ENCODE results near the gene MAP6. TPM values are rescaled to one million over a fixed set of nuclear protein-coding genes. Genes with fewer than 3 reads are reported as not detected.

Gene MAP6
- total RNA-seq, 1 donor from 2014 or later: 26.4 TPM

DNA sequence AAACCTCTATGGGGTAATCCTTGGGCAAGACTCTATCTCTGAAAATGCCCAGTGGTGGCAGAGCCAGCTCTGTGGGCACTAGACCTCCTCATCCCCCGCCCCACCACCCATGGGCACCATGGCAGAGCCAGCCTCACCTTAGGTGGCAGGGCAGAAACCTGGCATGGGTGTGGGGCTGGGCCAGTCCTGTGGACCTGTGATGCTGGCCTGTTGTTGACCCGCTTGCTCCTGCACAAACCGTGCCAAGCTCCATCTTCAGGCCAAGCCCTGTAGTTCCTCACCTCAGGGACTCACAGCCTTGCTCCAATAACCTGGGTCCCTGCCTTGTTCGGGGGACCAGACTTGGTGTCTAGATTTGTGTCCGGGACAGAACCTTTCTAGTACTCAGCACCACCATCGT, 115.7 kb downstream of the MAP6 start:
- Mint-ChIP-seq H3K9me3 (ENCODE audit: low read depth) (no peaks in the 10 kb centered on the region), H3K27ac (ENCODE audit: unreplicated experiment) (peak overlapping the region; percentile 100), H3K4me1 (ENCODE audit: low read depth) (peaks cover 43% of the 10 kb centered on the region), H3K27me3 (ENCODE audit: low read depth) (no peaks in the 10 kb centered on the region), H3K4me3 (ENCODE audit: unreplicated experiment) (no peak overlapping the region), H3K36me3 (ENCODE audit: low read depth) (no peaks in the 10 kb centered on the region)
- no peak for DNase-seq (ENCODE audit: low spot score)
- TF ChIP-seq, protein P1, sequence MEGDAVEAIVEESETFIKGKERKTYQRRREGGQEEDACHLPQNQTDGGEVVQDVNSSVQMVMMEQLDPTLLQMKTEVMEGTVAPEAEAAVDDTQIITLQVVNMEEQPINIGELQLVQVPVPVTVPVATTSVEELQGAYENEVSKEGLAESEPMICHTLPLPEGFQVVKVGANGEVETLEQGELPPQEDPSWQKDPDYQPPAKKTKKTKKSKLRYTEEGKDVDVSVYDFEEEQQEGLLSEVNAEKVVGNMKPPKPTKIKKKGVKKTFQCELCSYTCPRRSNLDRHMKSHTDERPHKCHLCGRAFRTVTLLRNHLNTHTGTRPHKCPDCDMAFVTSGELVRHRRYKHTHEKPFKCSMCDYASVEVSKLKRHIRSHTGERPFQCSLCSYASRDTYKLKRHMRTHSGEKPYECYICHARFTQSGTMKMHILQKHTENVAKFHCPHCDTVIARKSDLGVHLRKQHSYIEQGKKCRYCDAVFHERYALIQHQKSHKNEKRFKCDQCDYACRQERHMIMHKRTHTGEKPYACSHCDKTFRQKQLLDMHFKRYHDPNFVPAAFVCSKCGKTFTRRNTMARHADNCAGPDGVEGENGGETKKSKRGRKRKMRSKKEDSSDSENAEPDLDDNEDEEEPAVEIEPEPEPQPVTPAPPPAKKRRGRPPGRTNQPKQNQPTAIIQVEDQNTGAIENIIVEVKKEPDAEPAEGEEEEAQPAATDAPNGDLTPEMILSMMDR (IDR thresholded peaks at IDR 0.05): no peak

DNA sequence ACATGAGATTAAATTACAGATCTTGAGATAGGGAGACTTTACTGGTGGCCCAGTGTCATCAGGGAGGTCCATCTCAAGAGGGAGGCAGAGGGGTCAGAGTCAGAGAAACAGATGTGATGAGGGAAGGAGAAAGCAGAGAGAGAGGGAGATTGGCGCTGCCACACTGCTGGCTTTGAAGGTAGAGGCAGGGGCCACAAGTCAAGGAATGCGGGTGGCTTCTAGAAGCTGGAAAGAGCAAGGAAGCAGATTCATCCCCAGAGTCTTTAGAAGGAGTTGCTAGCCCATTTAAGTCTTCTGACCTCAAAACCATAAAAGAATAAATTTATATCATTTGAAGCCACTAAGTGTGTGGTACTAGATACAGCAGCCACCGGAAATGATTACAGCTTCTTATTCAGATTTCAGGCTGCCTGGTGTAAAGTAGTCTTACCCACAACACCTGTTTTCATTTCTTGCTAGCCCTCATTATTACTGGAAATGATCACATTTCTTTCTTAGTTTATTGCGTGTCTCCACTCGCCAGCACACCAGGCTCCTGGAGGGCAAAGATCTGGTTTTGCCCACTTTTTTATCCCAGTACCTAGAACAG, 119.4 kb downstream of the MAP6 start:
- Mint-ChIP-seq H3K9me3 (ENCODE audit: low read depth) (no peaks in the 10 kb centered on the region), H3K4me3 (ENCODE audit: unreplicated experiment) (no peak overlapping the region), H3K27ac (ENCODE audit: unreplicated experiment) (no peak overlapping the region), H3K27me3 (ENCODE audit: low read depth) (no peaks in the 10 kb centered on the region), H3K4me1 (ENCODE audit: low read depth) (peaks cover 20% of the 10 kb centered on the region), H3K36me3 (ENCODE audit: low read depth) (no peaks in the 10 kb centered on the region)
- DNase-seq (ENCODE audit: low spot score): no peak
- TF ChIP-seq, protein P1 (IDR thresholded peaks at IDR 0.05): no peak

DNA sequence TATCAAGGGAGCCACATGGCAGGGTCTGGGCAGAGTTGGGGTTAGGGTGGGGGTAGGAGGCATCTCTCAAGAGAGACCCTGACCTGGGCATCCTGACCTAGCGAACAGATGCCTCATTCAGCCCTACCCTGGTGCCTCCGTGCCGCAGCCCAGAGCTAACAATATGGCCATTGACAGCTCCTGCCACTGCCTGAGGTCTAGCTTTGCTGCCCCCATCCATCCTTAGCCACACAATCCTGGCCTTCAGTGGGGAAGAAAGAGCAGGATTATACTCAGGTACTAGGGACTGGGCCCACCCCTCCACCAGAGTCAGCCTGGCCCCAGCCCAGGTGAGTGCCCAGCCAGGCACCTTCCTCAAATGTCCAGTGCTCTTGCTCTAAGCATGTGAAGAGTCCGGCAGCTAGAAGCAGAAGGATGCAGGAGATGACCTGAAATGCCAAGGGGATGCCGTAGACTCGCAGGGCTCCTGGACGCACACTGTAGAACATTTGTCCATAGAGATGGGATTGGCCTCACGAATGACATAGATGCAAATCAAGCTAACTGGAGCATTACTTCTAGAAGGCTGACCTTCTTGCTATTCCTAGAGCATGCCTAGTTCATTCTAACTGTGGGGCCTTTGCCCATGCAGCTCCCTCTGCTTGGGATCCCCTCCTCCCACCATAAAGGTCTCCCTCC, 120.1 kb downstream of the MAP6 start:
- H3K4me3 Mint-ChIP-seq (ENCODE audit: unreplicated experiment): no peak overlapping the region
- no peaks in the 10 kb centered on the region for H3K9me3 Mint-ChIP-seq (ENCODE audit: low read depth)
- H3K27ac Mint-ChIP-seq (ENCODE audit: unreplicated experiment): no peak overlapping the region

DNA sequence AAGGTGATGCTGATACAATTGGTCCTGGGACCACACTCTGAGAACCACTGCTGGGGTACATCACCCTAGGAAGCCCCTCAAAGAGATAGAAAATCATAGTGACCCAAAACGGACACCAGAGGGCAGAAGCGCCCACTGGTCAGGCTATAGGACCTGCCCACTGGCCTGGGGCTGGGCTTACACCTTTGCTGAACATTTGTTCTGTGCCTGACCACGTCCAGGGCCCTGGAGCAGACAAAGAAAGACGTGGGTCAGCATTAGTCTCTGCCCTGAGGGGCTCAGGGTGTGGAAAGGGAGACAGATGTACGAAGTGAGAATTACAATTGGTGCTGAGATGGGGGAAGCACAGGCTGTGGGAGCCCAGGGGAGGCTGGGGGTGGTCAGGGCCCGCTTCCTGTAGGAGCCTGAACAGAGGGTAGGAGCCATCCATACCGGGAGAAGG, 121.2 kb downstream of the MAP6 start:
- no peaks in the 10 kb centered on the region for H3K27me3 Mint-ChIP-seq (ENCODE audit: low read depth)
- peak overlapping the region; percentile 61 for H3K27ac Mint-ChIP-seq (ENCODE audit: unreplicated experiment)
- TF ChIP-seq, protein P1 (IDR thresholded peaks at IDR 0.05): peak; percentile 100
- H3K4me1 Mint-ChIP-seq (ENCODE audit: low read depth): peaks cover 7% of the 10 kb centered on the region
- no peaks in the 10 kb centered on the region for H3K36me3 Mint-ChIP-seq (ENCODE audit: low read depth)
- H3K4me3 Mint-ChIP-seq (ENCODE audit: unreplicated experiment): peak overlapping the region; percentile 11
- no peak for DNase-seq (ENCODE audit: low spot score)
- no peaks in the 10 kb centered on the region for H3K9me3 Mint-ChIP-seq (ENCODE audit: low read depth)

More for the DNA sequence above, 120.1 kb downstream of the MAP6 start:
- H3K4me1 Mint-ChIP-seq (ENCODE audit: low read depth): peaks cover 13% of the 10 kb centered on the region
- TF ChIP-seq, protein P1 (IDR thresholded peaks at IDR 0.05): no peak
- H3K27me3 Mint-ChIP-seq (ENCODE audit: low read depth): no peaks in the 10 kb centered on the region
- no peak for DNase-seq (ENCODE audit: low spot score)
- H3K36me3 Mint-ChIP-seq (ENCODE audit: low read depth): no peaks in the 10 kb centered on the region

DNA sequence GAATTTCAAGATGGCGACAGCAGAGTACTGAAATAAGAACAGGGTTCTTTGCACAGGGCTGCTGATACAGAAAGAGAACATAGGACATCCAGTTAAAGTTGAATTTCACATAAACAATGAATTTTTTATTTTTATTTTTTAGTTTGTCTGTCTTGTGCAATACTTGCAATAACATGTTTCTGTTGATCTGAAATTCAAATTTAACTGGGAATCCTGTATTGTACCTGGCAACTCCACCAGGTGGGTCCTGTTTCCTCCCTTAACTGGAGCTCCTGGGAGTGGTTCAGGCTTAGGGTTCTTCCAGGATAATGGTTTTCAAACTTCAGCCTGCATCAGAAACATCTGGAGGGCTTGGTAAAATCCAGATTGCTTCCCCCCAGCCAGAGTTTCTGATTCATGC, 121.7 kb downstream of the MAP6 start:
- no peaks in the 10 kb centered on the region for H3K27me3 Mint-ChIP-seq (ENCODE audit: low read depth)
- TF ChIP-seq, protein P1 (IDR thresholded peaks at IDR 0.05): no peak
- no peak overlapping the region for H3K27ac Mint-ChIP-seq (ENCODE audit: unreplicated experiment)
- H3K9me3 Mint-ChIP-seq (ENCODE audit: low read depth): no peaks in the 10 kb centered on the region
- H3K36me3 Mint-ChIP-seq (ENCODE audit: low read depth): no peaks in the 10 kb centered on the region
- H3K4me3 Mint-ChIP-seq (ENCODE audit: unreplicated experiment): no peak overlapping the region
- DNase-seq (ENCODE audit: low spot score): no peak
- peaks cover 7% of the 10 kb centered on the region for H3K4me1 Mint-ChIP-seq (ENCODE audit: low read depth)

All from chondrocyte (in vitro differentiated cells).